GM21619 (cell line): Measurements from ENCODE around the gene SLC2A11.
A peak's percentile ranks its signal among the peaks of the same experiment; 100 is the strongest.

Experiments
- ATAC-seq: cut with Tn5 transposase; IDR thresholded peaks from one replicate; pipeline ENCODE4 v1.9.1; 2021; ENCODE audit not compliant: unreplicated experiment

SLC2A11 gene

GRCh38 chr22:23857606-23858483 lies at the start of gene SLC2A11:
Gene SLC2A11 (plus strand): TSS chr22:23857875. CDS start chr22:23858000, 125 bp downstream.
- ATAC-seq, result peak; percentile 79

GRCh38 chr22:23812378-23812777 lies 45.3 kb upstream of the SLC2A11 start:
- ATAC-seq, result no peak

- ATAC-seq, result no peak
Measured at GRCh38 chr22:23815541-23816155, 42.0 kb upstream of the SLC2A11 start.

- ATAC-seq, result no peak
Measured at GRCh38 chr22:23816156-23816976, 41.3 kb upstream of the SLC2A11 start.

GRCh38 chr22:23817146-23817545 lies 40.5 kb upstream of the SLC2A11 start:
- no peak for ATAC-seq

- ATAC-seq, result no peak
Measured at GRCh38 chr22:23818541-23818940, 39.1 kb upstream of the SLC2A11 start.

- ATAC-seq, result no peak
Measured at GRCh38 chr22:23820748-23821211, 36.9 kb upstream of the SLC2A11 start.

- no peak for ATAC-seq
Measured at GRCh38 chr22:23822101-23822671, 35.5 kb upstream of the SLC2A11 start.

- ATAC-seq, result no peak
Measured at GRCh38 chr22:23823331-23823791, 34.3 kb upstream of the SLC2A11 start.

GRCh38 chr22:23824476-23825245 lies 33.0 kb upstream of the SLC2A11 start:
- no peak for ATAC-seq

- ATAC-seq, result no peak
Measured at GRCh38 chr22:23825246-23825905, 32.3 kb upstream of the SLC2A11 start.

GRCh38 chr22:23826510-23827350 lies 30.9 kb upstream of the SLC2A11 start:
- ATAC-seq, result no peak

GRCh38 chr22:23827351-23827995 lies 30.2 kb upstream of the SLC2A11 start:
- no peak for ATAC-seq

- no peak for ATAC-seq
Measured at GRCh38 chr22:23828800-23829680, 28.6 kb upstream of the SLC2A11 start.

- ATAC-seq, result no peak
Measured at GRCh38 chr22:23829845-23830372, 27.8 kb upstream of the SLC2A11 start.

- no peak for ATAC-seq
Measured at GRCh38 chr22:23831261-23831660, 26.4 kb upstream of the SLC2A11 start.

GRCh38 chr22:23831781-23832180 lies 25.9 kb upstream of the SLC2A11 start:
- ATAC-seq, result no peak
